Stimulated activated CD4-positive, alpha-beta T cell treated with anti-CD3 and anti-CD28 coated beads, Interleukin-4, amount 100 ng/mL, for 1 hour (primary cell): ENCODE data around the gene CUEDC1.
A peak's percentile ranks its signal among the peaks of the same experiment; 100 is the strongest.

Source experiments
- DNase-seq: peaks from one replicate; pipeline ENCODE4 v3.0.0-alpha.2; 2020

CUEDC1 gene

DNA sequence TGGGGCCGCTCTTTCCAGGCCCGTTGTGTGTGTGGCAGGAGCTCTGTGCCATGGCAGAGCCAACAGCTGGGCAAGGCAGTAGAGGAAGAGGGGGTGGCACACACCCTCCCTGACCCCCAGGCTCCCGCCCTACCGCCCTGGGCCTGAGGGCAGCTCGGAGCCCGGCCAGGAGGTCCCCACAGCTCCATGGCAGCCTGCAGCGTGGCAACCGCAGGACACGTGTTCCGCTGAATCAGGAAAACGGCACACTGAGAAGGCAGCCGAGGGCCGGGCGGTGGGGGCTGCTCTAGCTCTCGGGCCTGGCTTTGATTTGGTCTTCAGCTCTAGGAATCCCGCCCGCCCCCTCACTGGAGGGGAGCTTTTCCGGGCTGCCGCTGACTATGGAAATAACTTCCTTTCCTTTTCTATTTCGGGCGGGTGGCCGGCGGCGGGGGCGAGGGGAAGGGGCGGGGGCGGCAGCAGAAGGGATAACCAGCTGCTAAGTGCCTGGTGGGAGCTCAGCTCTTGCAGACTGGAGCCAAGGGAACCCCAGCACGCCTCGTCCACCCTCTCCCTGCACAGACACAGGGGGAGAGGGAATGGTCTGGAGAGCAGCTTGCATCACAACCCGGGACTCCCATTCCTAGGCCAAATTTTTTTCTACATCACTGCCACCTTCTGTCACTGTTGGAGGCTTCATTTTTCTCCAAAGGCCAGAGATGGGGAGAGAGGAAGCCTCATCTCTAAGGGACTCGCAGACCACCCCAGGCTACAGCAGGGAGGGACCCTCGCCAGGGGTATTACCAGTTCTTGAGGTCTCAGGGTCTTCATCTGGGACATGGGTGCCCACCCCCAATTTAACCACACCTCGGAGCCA lies 80.5 kb downstream of the CUEDC1 start:
- peak; percentile 38 for DNase-seq

DNA sequence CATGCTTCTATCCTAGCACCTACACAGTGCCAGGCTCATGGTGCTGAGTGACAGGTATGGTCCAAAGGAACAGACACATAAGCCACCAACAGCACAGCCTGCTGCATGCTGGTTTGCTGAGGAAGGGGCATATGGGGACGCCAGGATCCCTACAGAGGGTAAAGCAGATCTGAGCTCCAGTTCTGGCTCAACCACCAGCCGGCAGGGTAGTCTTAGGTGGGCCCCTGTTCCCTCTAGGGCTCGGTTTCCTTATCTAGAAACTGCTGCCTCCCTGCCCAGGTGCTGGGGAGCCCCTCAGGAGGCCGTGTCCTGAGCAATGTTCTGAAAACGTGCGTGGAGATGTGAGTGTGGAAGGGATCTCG lies 81.2 kb downstream of the CUEDC1 start:
- DNase-seq: no peak

DNA sequence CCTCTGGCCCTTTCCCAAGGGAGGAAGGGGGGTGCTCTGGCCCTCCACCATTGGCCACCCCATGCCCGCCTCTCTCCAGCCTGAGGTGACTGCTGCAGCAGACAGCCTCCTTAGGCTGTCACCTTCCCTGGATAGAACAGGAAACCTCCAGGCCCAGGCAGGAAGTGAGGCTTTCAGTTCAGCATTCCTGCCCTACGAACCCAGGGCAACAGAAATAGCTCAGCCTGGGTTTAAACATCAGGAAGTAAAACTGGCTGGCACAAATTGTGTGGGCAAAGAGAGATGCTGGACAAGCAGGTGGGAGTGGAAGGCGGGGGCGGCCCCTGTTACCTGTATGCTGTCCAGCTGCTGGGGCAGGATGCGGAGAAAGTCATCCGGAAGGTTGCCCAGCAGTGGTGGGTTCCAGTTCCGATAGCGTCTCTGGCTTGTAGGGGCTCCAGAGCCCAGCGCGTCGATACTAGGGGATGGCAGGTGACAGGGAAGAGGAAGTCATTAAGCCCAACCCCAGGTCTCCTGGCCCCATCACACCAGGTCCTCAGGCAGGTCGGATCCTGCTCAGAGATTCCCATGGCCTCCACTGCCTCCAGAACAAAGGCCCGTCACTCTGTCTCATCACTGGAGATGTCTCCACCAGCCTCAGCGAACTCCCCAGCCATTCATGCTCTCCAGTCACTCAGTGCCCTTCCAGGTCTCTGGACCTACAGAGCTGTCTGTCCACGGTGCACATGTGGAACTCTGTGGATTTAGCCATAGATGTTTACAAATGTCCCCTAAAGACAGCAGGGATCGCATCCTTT lies 81.8 kb downstream of the CUEDC1 start:
- no peak for DNase-seq

DNA sequence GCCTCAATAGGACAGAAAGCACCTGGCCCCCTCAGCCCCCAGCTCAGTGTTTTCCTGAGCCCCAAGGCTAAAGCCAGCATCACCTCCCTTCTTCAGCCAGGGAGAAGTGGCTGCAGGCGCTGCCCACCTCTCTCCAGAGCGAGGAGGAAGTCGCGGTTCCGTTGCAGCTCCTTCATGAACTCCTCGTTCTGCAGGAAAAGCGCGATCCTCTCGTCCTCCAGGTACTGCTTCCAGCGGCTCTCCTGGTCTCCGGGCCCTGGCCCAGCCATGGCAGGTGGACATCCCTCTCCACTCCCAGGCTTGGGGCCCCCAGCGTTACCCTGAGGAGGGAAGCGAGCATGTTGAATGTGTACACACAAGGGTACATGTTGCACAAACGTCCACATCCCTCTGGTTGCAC lies 82.7 kb downstream of the CUEDC1 start:
- no peak for DNase-seq

DNA sequence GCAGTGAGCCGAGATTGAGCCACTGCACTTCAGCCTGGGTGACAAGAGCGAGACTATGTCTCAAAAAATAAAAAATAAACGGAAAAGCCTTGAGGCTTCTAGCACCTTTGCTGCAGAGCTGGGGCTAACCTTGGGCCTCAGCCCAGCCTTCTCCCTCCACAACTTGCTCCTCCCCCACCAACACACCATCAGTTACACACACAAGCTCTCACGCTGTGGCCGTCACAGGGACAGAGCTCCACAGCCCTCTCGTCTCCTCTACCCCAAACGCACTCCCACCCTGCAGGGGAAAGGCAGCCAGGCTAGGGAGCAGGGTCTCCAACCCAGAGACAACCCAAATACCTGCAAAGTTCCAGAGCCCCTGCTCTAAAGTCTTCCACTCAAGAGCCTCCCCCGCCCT lies 83.3 kb downstream of the CUEDC1 start:
- no peak for DNase-seq

DNA sequence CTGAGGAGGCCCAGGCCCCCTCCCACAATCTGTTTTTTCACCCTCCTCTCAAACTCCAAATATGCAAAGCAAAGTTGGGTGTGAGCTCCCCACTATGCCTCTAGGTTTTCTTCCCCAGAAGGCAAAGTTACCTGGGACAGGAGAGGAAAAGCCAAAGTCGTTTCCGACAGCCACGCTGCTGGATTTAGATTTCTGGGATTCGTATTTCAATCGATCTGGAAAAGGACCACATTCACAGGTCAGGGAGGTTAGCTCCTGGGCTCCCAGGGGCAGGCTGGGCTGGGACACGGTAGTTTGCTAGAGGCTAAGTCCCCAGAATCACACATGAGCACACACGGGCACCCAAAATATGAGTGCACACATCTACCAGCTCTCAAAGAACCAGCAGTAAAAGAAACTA lies 84.1 kb downstream of the CUEDC1 start:
- DNase-seq: no peak

DNA sequence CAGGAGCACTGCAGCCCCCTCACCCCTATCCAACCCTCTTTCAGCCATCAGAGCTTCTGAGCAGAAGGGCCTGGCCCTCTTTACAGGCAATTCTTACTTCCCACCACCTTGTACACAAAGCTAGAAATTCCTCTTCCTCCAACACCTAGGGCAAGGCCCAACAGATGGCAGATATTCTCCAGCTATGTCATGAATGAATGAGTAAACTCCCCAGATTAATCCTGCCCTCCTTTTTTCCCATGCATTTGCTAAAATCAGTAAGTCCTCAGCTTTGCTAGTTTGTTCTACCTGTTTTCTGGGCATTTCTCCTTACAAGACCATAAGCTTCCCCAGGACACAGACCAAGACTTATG lies 85.0 kb downstream of the CUEDC1 start:
- no peak for DNase-seq

DNA sequence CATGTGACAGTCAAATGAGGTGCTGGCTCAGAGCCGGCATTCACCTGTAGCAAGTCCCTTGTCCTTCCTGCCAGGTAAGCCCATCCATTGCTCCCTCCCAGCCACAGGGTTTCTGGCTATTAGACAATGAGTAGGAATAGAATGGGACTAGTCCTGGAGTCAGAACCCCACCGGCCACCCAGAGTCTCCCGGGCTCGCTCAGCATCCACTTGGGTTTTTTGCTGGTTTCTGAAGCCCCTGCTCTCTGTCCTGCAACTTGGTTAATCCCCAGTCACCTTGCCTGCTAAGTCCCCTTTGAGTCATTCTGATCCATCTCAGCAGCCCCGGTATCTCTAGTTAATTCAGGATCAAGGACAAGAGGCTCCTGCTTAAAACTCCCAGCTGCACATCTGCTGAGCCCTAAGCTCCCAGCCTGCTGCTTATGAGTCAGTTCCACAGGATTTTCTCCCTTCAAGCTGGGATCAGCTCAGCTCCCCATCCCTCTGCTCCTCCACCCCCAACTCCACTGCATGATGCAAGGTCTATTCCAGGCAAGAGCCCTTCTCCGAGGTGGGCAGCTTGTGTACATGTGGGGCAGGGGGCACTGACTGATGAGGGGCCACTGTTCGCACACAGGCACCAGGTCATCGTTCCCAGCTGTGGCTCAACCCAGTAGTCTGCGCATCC lies 85.5 kb downstream of the CUEDC1 start:
- no peak for DNase-seq

DNA sequence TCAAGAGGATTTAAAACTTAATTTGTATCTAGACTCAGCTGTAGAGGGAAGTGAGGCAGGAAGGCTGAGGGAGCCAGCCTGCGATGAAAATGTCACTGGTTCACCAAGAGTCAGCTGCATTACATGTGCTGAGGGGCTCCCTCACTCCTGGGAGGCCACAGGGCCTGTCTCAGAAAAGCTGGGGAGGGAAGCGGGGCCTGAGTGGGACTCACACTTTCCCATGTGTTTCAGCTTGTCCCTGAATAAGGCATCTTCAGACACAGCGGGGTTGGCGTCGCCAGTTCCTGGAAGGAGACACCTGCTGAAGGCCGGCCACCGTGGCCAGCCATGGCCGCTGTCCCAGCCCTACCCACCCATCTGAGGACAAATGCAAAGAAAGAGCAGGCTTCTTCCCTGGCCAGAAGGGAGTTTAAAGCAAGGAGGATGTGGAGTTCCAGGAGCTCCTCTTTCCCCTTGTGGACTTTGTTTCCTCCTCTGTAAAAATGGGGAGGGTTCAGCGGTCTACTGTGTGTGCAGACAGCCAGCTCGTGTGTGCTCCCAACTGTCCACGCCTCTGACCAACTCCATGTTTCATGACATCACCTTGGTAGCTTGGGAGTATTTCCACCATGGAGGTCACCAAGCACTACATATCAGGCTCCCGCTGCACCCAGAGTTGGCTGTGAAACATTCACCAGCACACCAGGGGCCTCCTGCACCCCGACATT lies 86.1 kb downstream of the CUEDC1 start:
- DNase-seq: no peak

DNA sequence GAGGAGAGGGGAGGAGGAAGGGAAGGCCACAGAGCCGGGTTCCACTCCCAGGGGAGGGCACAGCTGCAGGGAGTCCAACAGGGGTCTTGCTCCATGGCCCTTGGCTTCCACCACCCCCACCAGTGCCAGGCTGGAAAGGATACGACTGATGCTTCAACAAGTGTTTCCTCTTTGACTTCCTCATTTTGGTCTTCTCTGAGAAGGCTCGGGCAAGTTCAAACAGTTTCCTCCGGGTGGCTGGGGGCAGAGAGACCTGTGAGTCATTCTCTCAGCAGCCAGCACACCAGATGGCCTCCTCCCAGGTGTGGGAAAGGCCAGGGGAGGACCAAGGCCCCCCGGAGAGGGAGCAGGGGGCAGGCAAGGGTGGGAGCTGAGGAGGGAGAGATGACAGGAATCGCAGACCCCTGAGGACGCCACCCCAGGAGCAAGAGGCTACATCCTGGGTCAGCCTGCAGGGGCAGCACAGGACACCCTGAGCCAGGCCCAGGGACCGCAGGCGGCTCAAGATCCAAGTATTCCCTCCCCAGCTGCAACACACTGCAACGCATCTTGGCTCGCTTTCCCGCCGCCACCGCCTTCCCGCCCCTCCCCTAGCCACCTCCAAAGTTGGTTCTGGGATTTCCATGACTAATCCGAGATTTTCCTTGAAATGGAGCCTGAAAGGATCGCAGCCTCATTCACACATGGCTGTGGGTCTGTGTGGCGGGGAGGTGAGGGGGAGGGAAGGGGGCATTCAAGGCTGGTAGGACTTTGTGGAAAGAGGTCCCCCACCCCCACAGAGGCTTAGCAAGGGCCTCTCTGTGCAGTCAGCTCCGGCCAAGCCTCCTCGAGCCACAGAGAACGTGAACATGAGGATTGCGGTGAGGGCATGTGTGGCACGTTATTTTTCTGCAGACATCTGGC lies 87.0 kb downstream of the CUEDC1 start:
- DNase-seq: peak; percentile 16

DNA sequence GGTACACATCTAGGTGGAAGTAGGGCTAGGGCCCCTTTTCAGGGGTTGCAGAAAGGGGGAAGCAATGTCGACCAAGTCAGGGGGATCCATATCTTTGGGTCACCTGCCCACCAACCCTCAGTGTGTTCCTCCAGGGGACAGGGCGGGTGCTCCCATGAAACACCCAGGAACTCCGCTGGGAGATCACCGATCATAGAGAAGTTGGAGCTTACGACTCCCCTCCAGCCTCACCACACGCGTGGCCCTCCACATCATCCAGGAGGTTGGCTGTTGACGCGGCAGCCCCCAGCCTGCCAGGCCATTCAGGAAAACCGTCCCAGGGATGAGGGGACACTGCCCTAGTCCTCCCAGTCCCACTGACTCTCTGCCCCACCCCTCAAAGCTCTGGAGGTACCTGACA lies 88.1 kb downstream of the CUEDC1 start:
- no peak for DNase-seq

DNA sequence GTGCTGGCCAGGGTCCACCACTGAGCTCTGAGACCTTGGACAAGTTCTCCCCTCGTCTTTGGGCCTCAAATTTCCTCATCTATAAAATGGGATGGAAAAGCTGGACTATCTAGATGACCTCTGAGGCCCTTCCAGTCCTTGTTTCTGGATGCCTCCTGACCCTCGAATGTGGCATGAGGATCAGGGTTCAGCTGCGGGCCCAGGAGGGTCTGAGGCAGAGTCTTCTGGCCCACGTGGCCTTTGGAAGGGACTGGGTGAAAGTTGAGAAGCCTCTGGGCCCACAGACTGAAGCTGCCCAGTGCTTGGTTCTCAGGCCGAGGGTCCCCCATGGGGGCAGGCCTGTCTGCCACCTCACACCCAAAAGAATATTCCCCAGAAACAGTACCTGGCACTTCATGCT lies 88.5 kb downstream of the CUEDC1 start:
- DNase-seq: no peak

DNA sequence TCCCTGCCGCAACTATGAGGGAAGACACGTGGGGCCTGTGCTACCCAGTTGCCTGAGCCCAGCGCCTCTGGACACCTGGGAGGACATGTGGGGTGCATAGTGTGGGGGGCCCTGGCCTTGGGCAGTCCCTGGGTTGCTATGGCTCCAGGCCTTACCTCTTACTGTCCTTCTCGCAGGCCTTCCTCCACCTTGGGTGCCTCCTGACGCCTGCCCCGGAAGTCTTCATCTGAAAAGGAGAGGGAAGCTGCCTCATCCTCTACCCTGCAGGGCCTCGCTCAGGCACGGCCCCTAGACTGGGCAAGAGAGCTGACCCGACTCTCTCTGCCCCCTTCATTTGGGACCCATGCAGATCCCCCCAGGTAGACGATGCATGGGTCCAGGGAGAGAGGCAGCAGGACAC lies 88.9 kb downstream of the CUEDC1 start:
- DNase-seq: no peak

DNA sequence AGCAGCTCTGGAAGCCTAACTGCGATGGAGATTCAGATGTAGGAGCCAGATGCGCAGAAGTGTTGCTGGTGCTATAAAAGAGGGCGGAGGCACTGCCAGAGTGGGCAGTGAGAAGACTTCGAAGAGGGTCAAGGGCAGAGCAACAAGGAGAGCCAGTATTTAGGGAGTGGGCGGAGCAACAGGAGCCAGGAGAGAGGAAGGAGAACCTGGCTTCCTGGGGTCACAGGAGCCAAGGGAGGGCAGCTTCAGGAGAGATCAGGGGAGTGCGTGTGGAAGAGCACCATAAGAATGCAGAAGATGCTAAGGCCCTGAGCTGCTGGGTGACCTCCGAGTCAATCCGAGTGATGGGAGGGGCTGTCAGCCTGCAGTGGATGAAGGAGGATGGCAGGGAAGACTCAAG lies 90.9 kb downstream of the CUEDC1 start:
- DNase-seq: no peak

DNA sequence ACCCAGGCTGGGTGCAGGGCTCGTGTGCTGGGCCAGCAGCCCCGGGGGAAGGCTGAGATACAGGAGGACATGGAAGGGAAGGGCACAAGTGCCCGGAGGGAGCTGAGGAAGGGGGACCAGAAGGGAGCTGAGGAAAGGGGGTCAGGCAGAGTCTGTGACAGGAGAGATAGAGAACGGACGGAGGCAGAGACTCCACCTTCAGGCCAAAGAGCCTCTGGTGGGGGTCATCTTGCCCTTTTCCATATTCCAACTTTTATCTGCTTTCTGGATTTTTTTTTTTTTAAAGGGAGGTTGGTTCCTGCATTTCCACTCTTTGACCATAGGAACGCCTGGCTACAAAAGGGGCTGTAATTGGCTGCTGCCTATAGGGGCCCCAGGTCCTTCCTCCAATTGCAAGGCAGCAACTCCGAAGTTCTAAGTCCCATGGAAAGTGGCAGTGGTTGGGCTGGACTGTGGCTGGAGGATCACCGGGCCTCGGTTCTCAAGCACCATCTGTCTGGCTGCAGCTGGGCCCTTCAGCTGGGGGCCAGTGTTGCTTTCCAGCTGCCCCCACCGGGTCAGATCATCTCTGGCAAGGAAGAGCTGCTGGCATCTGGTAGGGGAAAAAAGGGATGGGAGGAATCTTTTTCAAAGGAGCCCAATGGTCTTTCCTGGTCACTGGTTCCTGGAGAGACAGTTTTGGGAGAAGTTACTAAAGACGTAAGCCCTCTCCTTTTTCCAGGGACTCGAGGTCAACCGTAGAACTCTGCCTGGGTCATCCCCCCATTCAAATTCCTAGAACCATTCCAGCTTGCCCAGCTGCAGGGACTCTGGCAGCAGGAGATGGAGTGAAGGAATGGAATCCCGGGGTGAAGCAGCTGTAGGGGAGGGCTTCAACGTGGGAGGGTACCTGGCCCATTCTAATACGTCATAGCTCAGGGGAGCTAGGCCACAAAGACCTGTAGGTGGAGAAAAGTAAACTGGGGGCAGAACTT lies 92.2 kb downstream of the CUEDC1 start:
- no peak for DNase-seq

DNA sequence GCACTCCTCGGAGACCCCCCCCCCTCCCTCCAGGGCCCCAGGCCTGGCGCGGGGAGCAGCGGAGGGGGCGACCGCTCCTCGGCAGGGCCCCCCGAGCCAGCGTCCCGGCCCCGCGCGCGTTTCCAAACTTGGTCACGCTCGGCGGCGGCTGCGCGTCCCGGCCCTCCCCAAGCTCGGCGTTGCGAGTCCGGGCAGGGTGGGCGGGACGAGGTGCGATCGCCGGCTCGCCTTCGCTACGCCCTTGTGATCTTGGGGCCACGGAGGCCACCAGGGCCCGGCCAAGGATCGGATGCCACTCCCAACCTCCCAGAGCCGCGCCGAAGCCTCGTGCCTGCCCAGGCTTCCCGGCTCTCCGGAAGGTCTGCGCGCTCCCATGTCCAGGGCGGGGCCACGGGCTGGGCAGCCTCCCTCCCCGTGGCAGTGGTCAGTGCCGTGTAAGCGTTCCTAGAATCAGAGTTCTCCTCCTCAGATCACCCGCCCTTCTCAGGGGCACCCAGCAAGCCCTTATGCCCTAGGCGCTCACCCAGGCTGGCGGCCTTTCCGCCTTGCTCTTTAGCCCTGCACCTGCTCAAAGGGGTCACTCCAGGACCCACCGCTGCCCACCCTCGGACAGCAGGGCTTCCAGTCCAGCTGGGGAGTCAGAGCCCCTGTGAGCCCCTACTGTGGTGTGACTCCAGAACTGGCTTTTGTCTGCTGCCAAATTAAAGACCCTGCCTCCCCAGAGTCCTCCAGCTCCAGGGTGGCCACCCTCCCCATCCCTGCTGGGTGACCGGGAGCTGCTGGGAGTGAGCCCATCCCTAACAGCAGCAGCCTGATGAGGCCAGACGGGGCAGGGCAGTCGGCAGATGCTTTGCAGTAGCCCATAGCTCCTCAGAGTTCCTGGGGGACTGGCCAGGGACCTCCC lies 93.2 kb downstream of the CUEDC1 start:
- no peak for DNase-seq

DNA sequence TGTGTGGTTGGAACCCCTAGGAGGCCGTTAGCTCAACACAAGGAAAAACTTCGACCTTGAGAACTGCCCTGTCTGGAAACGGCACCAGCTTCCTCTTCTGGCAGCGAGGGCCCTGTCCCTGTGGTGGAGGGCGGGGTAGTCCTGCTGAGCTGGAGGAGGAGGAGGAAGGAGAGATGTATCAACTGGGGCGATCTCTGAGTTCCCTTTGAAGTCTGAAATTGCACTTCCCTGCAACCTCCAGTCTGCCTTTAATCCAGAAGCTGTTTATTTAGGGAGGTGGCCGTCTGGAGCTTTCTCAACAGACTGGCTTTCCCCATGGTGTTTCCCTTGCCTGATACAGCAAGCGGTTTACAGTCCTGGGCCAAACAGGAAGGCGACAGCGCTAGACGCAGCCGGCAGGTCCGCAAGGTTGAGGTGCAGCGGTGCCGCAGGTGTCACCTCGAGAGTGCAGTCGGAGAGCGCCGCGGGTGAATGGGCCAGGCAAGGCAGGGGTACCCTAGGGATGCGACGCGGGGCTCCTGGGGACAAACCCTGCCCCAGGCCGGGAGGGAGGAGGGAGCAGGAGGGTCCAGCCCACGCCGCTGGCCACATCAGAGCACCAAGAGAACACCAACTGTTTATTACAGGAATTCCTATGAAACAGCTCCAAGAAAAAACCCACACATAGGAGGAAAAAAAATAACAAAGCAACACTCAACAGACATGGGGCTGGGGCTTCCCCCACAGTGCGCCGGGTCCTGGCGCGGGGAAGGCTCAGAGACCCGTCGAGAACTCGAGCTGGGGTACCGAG lies 94.0 kb downstream of the CUEDC1 start:
- peak; percentile 35 for DNase-seq

DNA sequence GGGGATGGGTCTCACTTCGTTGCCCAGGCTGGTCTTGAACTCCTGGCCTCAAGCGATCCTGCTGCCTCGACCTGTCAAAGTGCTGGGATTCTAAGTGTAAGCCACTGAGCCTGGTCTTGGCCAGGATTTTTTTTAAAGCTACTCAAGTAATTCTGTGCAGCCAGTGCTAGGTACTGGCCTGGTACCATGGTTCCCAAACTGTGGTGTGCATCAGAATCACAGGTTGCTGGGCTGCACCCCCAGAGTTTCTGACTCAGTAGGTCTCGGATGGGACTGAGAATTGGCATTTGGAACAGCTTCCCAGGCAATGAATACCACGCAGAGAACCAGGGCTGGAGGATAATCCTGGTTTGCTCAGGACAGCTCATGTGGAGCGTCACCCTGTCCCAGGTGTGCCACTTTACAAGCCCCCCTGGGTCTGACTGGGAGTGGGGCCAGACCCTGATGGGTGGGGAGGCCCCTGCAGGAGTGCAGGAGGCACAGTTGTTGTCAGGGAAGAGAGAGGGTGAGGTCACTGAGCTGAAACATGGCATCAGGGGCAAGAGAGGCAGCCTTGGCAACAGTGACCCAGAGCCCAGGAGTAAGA lies 94.7 kb downstream of the CUEDC1 start:
- no peak for DNase-seq
